Frontal cortex (tissue), 4 donors: Measurements from ENCODE around the gene SHISAL2B. TPM values are rescaled to one million over a fixed set of nuclear protein-coding genes. Genes with fewer than 3 reads are reported as not detected.
A peak's percentile ranks its signal among the peaks of the same experiment; 100 is the strongest.
"Not testable (repeated sequence)": the region's sequence is repeated elsewhere in the genome, so short reads cannot be mapped to it uniquely, and the experiment has no call there.

Experiments used
- DNase-seq, 2 donors: peaks; one replicate each; pipeline ENCODE4 v3.0.0; 2012; ENCODE audit warnings: low spot score in 2 of 2
- FAIRE-seq: peaks from 2 replicates; lab custom pipeline; 2012; peaks lifted over from hg19 to GRCh38; lab: Jason Lieb, UNC
- total RNA-seq: library from RNA; depleted of rRNA; stranded (reverse); fragments of >200 nt; gene quantifications from one replicate; pipeline ENCODE4 v1.2.3, GENCODE V29; 2014
- donor health status: control.
- donor health status: control.
- donor health status: control.

Gene SHISAL2B
- not detected for total RNA-seq

GRCh38 chr5:64690417-64691151 lies at the start of gene SHISAL2B:
Gene SHISAL2B (plus strand): TSS chr5:64690503. CDS start chr5:64690624, 121 bp downstream.
- no peak for FAIRE-seq
- DNase-seq, result peak in 1 of 2 donors; percentile 32

- DNase-seq (no peak), FAIRE-seq (no peak)
These were observed 45.5 kb upstream of the SHISAL2B start for GRCh38 chr5:64644831-64645230.

DNA sequence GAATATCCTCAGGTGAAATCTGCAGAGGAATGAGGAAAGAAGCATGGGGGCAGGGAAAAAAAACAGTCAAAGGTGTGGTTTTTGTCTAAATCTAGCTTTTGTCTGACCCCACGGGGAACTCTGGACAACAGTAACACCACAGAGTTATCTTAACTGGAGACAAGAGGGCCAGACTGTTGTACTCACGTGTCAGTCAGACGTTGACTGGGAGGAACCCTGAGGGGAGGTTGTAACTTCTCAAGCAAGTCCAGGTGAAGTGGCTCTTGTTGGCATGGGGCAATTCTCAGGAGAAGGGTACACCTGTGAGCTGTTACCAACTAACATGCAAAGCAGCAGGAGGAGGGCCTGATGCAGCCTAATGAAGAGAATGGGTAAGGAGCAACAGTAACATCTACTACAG lies 44.1 kb upstream of the SHISAL2B start:
- DNase-seq, result no peak
- no peak for FAIRE-seq

GRCh38 chr5:64649512-64649911 lies 40.8 kb upstream of the SHISAL2B start:
- DNase-seq, result no peak
- no peak for FAIRE-seq

- no peak for FAIRE-seq
- no peak for DNase-seq
These were observed 36.3 kb upstream of the SHISAL2B start for GRCh38 chr5:64653766-64654560.

GRCh38 chr5:64654561-64654938 lies 35.8 kb upstream of the SHISAL2B start:
- no peak for FAIRE-seq
- DNase-seq, result no peak

GRCh38 chr5:64655596-64655995 lies 34.7 kb upstream of the SHISAL2B start:
- DNase-seq, result no peak
- no peak for FAIRE-seq

DNA sequence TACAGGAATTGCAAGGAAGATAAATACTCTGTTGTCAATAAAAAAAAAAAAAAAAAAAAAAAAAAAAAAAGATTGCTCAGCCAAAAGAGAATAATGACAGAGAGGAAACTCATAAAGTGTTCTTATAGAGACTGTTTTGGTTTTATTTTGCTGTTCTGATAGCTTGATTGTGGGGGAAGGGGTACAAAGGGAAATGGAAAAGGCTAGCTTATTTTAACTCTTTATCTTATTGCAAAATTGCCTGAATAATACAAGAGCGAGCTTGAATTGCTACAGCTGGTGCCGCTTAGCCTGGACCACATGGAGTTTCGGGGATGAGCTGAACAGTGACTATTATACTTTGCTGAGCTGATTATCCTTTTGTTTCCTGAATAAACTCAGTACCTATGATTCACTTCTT lies 31.0 kb upstream of the SHISAL2B start:
- DNase-seq (no peak), FAIRE-seq (no peak)

- FAIRE-seq, result not testable (repeated sequence)
These were observed 27.1 kb upstream of the SHISAL2B start for GRCh38 chr5:64663181-64663580.

GRCh38 chr5:64665243-64665642 lies 25.1 kb upstream of the SHISAL2B start:
- DNase-seq (no peak), FAIRE-seq (no peak)

More at GRCh38 chr5:64663181-64663580, 27.1 kb upstream of the SHISAL2B start:
- not testable (repeated sequence) for DNase-seq

GRCh38 chr5:64666078-64666477 lies 24.2 kb upstream of the SHISAL2B start:
- FAIRE-seq (no peak), DNase-seq (no peak)

GRCh38 chr5:64667068-64667467 lies 23.2 kb upstream of the SHISAL2B start:
- FAIRE-seq, result no peak
- DNase-seq, result no peak

GRCh38 chr5:64670277-64670676 lies 20.0 kb upstream of the SHISAL2B start:
- DNase-seq (no peak), FAIRE-seq (no peak)

GRCh38 chr5:64671678-64672077 lies 18.6 kb upstream of the SHISAL2B start:
- FAIRE-seq, result no peak

DNA sequence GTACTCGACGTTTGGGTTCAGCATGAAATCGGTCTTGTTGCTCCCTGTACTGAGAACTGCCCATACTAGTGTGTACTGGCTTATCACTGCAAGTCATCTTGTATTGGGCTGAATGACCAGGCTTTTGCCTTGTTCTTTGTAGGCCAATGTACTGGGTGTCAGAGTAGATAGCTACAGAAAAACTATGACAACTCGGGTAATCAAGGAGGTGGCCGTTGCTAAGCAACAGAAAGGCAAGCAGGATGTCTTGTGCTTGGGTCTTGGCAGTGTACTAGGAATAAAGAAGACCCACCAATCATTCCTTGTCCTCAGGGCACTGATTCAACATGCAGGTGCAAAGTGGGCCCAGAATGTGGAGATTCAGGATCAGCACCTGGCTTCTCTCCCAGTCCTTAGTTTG lies 11.9 kb upstream of the SHISAL2B start:
- DNase-seq, result no peak

More at GRCh38 chr5:64671678-64672077, 18.6 kb upstream of the SHISAL2B start:
- DNase-seq, result no peak

DNA sequence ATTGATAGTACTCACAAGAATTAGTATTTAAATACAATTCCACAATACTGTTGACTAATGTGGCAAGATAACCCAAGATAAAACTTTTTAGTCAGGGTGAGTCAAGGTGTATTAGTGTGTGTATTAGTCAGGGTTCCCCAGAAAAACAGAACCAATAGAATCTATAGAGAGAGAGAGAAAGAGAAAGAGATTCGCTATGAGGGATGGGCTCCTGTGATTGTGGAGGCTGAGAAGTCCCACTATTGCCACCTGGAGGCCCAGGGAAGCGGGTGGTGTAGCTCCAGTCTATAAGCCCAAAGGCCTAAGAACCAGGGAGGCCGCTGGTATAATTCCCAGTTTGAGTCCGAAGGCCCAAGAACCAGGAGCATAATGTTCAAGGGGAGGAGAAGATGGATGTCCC lies 10.0 kb upstream of the SHISAL2B start:
- no peak for DNase-seq
- no peak for FAIRE-seq

More for the DNA sequence above, 11.9 kb upstream of the SHISAL2B start:
- no peak for FAIRE-seq

GRCh38 chr5:64682608-64683007 lies 7.7 kb upstream of the SHISAL2B start:
- FAIRE-seq, result no peak
- DNase-seq, result no peak

DNA sequence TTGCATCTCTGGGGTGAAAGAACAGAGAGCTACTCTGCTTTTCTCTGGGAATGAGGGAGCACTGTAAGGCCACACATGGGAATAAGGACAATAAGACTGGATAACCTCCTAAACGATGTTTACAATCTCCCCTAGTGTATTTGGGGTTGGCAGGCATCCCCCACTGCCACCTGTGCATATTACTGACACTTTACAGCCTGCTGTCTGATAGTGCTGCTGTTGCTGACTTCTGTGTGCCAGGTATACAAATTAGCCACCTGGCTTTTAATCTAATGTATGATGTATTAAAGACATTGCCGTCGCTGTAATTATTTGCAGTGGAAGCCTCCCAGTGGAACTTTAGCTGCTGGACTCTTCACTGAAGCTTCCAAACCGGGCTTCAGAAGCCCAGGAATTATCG lies 4.4 kb upstream of the SHISAL2B start:
- DNase-seq (no peak), FAIRE-seq (no peak)

DNA sequence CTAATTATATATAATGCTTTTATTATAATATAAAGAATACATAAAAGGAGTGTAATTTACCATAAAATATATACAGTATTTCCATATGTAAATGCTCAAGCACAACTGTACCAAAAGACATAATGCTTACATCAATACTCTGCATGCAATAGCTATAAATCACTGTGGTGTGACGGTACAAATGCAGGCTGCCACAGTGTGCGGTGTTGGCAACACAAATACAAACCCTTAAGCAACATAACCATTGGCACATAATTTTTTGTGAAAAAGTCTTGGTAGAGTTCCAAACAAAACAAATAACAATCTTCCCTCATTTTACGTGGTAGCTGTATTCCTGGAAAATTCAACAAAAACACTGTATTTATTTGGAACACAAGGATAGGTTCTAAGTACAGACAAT lies 1.9 kb upstream of the SHISAL2B start:
- no peak for FAIRE-seq
- DNase-seq, result no peak

DNA sequence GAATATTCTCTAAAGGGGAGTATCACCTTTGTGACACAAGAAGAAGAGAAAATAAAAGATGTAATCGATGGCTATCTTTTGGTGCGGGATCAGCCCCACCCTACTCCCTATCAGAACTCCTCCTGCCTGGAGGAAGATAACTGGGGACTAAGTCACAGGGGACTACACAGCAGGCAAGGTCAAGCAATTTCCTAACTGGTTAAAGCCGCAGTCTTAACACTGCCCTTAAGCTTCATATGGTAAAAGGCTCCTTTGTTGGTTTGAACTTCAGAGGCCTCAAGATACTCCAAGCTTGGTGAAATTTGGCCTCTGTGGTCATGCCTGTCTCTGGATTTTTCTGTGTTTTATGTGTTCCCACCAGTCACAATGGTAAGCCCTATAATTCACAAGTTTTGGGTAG lies 1.3 kb upstream of the SHISAL2B start:
- DNase-seq (no peak), FAIRE-seq (no peak)

DNA sequence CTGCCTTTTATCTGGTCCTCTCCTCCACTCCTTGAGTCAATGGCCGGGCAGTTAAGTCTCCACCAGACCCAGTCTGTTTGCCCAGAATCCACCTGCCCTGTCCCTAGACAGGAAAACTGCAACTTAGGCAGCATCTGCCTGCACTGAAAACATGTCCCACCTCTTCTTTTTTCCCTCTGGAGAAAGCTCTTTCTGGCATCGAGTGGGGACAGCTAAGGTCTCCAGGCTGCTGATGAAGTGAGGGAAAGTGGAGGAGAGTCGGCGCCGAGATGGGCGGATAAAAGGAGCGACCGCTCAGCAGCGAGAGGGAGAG lies 243 bp upstream of the SHISAL2B start:
- FAIRE-seq (no peak), DNase-seq (no peak)
